DMS153 treated with DMSO at 0.1 percent for 48 hours (cell line): ENCODE results near the gene CCDC138.
A peak's percentile ranks its signal among the peaks of the same experiment; 100 is the strongest.
"Not testable (repeated sequence)": the region's sequence is repeated elsewhere in the genome, so short reads cannot be mapped to it uniquely, and the experiment has no call there.

Source experiments
- DNase-seq: peaks from one replicate; lab custom pipeline; 2025; ENCODE audit not compliant: unreplicated experiment; lab: John Stamatoyannopoulos, UW

CCDC138 gene, protein sequence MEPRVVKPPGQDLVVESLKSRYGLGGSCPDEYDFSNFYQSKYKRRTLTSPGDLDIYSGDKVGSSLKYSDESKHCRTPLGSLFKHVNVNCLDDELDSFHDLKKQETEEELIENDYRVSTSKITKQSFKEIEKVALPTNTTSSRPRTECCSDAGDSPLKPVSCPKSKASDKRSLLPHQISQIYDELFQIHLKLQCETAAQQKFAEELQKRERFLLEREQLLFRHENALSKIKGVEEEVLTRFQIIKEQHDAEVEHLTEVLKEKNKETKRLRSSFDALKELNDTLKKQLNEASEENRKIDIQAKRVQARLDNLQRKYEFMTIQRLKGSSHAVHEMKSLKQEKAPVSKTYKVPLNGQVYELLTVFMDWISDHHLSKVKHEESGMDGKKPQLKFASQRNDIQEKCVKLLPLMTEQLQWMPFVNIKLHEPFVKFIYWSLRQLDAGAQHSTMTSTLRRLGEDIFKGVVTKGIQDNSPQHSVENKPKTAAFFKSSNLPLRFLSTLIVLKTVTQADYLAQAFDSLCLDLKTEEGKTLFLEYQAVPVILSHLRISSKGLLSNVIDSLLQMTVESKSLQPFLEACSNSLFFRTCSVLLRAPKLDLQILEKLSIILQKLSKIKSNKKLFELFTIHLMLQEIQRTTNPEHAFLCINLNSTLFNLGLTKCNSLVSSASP

DNA sequence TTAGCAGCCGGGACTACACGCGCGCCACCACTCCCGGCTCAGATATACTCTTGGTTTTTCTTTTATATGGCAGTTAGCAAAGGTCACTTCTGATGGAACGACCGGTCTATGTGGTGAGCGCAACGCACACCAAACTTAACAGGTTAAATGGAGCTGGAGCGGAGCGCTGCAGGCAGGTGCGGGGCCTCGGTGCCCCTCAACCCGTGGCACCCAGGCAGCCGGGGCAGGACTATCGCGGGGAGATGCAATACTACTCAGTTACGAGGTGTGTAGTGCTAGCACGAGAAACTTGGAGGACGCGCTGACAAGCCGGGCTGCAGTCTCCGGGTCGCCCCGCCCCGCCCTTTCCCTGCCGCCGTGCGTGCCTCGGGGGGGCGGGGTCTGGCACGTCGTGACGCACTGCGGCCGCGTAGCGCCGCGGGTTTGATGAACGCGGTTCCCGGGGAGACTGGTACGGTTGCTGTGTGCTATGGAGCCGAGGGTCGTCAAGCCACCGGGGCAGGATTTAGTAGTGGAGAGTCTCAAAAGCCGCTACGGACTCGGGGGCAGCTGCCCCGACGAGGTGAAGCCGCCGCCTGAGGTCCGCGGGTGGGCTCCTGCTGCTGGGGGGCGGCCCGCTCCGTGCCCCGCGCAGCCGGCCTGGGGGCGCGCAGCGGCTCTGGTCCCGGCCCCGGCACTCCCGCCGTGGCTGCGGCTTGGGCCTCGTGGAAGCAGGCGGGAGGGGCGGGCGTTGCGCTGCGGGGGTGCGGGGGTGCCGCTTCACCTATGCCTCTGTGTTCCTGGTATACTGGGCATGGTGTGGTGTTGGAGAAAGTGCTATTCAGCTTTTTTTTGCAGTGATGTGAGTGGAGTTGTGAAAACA is at the start of gene CCDC138:
TSS of gene CCDC138 (plus strand) at position 418 of the 862 bp plus-strand sequence. CDS start at position 470, 52 bp downstream.
- peak; percentile 68 for DNase-seq

GRCh38 chr2:108757973-108758372 is 28.6 kb upstream of the CCDC138 start:
- DNase-seq, result not testable (repeated sequence)

- DNase-seq, result not testable (repeated sequence)
Measured at GRCh38 chr2:108762618-108763017, 24.0 kb upstream of the CCDC138 start.

GRCh38 chr2:108766671-108767070 is 19.9 kb upstream of the CCDC138 start:
- DNase-seq, result not testable (repeated sequence)

DNA sequence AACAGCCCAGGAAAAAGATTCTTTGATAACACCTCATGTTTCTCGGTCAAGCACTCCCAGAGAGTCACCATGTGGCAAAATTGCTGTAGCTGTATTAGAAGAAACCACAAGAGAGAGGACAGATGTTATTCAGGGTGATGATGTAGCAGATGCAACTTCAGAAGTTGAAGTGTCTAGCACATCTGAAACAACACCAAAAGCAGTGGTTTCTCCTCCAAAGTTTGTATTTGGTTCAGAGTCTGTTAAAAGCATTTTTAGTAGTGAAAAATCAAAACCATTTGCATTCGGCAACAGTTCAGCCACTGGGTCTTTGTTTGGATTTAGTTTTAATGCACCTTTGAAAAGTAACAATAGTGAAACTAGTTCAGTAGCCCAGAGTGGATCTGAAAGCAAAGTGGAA is 18.7 kb upstream of the CCDC138 start:
- DNase-seq, result not testable (repeated sequence)

- DNase-seq, result no peak
Measured at GRCh38 chr2:108776475-108776874, 10.1 kb upstream of the CCDC138 start.

DNA sequence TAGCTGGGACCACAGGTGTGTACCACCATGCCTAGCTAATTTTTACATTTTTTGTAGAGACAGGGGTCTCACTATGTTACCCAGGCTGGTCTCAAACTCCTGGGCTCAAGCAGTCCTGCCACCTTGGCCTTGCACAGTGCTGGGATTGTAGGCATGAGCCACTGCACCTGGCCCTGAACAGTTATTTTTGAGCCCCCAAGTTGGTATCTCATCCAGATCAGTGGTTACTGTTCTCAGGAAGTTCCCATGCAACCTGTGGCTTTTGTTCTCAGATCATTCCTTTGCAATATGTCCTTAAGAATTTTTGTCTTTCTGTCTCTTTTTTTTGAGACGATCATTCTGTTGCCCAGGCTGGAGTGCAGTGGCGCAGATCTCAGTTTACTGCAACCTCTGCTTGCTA is 7.7 kb upstream of the CCDC138 start:
- no peak for DNase-seq

- no peak for DNase-seq
Measured at GRCh38 chr2:108786008-108786353, 590 bp upstream of the CCDC138 start.

GRCh38 chr2:108787216-108787541 is 608 bp downstream of the CCDC138 start:
- no peak for DNase-seq

- no peak for DNase-seq
Measured at GRCh38 chr2:108803045-108803736, 16.6 kb downstream of the CCDC138 start.

DNA sequence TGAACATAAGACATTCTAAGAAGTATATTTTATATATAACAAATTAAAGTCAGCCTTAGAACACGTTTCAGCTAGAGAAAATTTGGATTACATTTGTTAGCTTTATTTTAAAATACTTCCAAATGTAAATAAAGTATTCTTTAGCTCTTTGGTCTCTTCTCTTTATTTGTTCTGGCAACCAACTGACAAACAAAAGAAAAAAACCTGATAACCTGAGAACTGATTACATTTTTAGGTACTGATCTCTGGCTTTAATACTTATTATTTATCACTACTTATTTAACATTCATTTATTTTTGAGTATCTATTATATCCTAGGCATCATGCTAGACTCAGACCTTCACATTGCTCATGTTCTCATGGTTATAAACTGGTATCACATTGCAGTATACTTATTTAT is 18.5 kb downstream of the CCDC138 start:
- no peak for DNase-seq

GRCh38 chr2:108805782-108806181 is 19.2 kb downstream of the CCDC138 start:
- no peak for DNase-seq

DNA sequence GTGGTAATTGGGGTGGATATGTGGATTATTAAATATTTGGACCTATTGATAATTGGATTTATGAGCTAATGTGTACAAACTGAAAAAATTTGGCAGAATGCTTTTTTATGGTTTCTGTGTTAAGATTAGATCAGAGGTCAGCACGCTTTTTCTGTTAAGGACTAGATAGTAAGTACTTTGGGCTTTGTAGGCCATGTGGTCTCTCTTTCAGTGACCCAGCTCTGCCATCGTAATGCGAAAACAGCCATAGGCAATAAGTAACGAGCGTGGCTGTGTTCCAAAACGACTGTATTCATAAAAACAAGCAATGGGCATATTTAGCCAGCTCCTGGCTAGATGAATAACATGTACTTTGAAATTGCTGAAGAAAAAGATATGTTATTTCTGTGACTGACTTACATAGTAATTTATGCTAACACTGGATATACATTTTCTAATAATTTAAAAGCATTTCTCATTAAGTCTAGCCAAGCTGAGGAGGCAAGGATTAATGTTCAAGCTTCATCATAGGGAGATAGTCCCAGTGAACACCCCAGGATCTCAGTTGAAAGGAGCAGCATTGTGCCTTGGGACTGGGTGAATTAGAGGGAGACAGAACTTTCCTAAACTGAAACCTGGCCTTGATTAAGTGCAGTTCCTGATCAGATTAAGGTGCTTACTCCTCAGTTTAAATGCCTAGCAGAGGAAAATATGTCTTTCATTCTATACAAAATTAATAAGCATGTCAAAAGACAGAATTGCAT is 20.0 kb downstream of the CCDC138 start:
- no peak for DNase-seq

GRCh38 chr2:108809936-108810335 is 23.4 kb downstream of the CCDC138 start:
- no peak for DNase-seq

- DNase-seq, result no peak
Measured at GRCh38 chr2:108810993-108811957, 24.7 kb downstream of the CCDC138 start.

GRCh38 chr2:108813732-108814131 is 27.2 kb downstream of the CCDC138 start:
- no peak for DNase-seq

DNA sequence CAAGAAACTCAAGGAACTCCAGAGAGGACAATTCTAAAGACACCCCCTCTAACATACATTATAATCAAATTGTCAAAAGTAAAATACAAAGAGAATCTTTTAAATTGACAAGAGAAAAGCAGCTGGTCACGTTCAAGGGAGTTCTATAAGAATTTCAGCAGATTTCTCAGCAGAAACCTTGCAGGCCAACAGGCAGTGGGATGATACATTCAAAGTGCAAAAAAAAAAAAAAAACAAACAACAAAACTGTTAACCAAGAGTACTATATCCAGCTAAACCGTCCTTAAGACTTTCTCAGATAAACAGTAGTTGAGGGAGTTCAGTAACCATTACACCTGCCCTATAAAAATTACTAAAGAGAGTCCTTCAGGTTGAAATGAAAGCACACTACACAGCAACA is 33.9 kb downstream of the CCDC138 start:
- no peak for DNase-seq

DNA sequence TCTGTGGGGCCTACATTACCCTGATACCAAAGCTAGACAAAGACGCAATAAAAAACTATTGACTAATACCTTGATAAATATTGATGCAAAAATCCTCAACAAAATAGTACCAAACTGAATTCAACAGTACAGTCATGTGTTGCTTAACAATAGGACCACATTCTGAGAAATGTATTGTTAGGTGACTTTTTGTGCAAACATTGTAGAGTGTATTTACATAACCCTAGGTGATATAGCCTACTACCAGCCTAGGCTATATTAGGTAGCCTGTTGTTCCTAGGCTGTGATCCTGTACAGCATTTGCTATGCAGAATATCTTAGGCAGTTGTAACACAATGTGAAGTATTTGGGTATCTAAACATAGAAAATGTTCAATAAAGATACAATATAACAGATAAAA is 36.7 kb downstream of the CCDC138 start:
- DNase-seq, result no peak
